Activated CD4-positive, alpha-beta T cell treated with anti-CD3 and anti-CD28 coated beads, Interleukin-2, amount 50 U/mL, for 16 hours (primary cell): ENCODE data around the gene DAGLB.
"Not testable (repeated sequence)": the region's sequence is repeated elsewhere in the genome, so short reads cannot be mapped to it uniquely, and the experiment has no call there.

Experiments
- DNase-seq: peaks from one replicate; pipeline ENCODE4 v3.0.0-alpha.2; 2020

Gene DAGLB

DNA sequence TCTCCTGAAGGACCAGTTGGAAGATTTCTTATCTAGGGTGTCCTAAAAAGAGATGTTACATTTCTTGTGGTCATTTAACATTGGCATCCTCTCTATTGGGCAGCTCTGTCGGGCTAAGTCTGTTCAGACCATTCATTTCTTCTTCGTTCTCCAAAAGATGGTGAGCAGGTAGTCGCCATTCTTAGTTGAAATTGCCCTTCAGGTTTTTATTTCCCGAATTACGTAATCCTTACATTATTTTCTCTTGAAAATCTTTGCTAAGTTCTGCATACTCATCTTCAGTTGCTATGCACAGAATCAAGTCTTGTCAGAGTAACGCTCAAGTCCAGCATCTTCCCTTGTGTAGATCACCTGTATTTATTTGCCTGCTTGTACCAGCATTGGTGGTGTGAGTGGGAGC lies 53.6 kb downstream of the DAGLB start:
- no peak for DNase-seq

GRCh38 chr7:6393667-6394056 lies 54.1 kb downstream of the DAGLB start:
- DNase-seq = no peak

DNA sequence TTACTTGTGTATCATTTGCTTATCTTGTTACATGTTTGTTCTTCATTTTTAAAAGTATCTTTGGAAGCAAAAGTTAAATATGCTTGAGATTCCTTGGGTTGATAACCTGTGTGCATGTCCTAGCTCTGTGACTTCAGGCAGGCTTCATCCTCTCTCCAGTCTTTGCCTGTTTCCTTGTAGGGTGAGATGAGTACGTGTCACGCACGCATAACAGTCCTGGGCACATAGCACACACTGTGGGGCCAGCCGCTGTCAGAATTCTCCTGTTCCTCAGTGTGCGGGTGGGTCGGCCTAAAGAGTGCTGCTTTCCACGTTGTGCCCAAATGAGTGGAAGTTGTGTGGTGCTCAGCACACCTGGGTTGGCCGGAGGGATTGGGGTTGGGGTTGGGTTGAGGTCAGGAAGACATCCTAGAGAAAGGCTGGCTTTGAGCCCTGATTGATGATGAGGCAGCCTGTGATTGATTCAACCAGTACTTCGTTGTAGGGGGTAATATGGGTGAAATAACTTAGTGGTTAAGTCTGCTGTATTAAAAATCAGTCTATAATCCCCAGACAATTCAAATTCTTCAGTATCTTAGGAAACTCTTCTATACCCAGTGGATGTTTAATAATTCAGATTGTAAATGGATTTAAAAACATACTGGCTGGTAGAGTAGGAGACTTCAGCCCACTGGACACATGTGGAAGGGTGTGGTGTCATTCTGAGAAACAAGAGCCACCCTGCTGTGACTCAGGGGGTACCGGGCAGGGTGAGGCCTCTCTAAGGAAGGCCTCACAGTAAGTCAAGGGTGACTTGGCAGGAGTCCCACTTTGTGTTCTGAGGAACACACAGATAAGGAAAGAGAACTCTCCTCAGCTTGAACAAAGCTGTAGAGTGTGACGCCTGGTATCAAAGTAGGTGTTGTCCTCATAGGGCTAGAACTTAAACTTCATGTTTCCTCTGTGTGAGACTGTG lies 54.8 kb downstream of the DAGLB start:
- peak; percentile 45 for DNase-seq

DNA sequence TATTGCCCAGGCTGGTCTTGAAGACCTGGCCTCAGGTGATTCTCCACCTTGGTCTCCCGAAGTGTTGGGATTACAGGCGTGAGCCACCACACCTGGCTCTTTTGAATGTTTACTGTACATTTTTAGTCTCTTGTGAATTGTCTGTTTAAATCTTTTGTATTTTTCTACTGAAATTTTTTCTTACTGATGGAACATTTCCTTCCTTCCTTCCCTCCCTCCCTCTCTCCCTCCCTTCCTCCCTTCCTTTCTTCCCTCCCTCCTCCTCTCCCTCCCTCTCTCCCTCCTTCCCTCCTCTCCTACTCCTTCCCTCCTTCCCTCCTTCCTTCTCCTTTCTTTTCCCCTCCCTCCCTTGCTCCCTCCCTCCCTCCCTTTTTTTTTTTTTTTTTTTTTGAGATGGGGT lies 58.0 kb downstream of the DAGLB start:
- no peak for DNase-seq

GRCh38 chr7:6387734-6388294 lies 59.9 kb downstream of the DAGLB start:
- no peak for DNase-seq

GRCh38 chr7:6386779-6387178 lies 61.0 kb downstream of the DAGLB start:
- DNase-seq = no peak

- no peak for DNase-seq
Observed at GRCh38 chr7:6385909-6386560, 61.7 kb downstream of the DAGLB start.

GRCh38 chr7:6385110-6385781 lies 62.5 kb downstream of the DAGLB start:
- no peak for DNase-seq

DNA sequence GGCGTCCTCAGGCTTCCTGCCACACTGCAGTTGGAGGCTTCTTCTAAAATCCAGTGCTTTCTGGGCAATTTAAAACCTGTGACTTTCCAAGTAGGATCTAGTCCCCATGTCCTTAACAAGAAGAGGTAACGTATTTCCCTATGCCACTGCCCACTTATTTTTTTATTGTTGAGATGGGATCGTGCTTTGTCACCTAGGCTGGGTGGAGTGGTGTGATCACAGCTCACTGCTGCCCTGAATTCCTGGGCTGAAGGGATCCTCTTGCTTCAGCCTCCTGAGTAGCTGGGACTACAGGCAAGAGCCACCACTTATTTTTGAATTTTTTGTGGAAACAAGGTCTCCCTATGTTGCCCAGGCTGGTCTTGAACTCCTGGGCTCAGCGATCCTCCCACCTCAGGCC lies 63.4 kb downstream of the DAGLB start:
- DNase-seq = no peak

DNA sequence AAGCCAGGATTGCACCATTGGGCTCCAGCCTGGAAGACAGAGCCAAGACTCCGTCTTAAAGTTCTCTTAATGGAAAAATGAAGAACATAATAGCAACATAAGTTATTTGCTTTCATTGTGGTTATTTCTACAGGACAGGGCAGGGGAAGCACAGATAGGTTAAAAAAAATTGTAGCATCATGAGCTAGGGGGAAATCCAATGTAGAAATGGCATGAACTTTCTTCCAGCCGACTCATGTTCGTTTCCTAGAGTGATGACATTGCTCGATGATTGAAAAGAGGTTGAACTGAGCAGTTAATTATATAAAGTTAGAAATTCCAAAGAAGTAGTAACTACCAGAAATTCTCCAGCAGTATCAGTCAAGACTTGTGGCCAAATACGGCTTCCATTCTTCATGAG lies 64.9 kb downstream of the DAGLB start:
- no peak for DNase-seq

GRCh38 chr7:6381846-6382245 lies 65.9 kb downstream of the DAGLB start:
- DNase-seq = not testable (repeated sequence)

GRCh38 chr7:6380310-6381095 lies 67.3 kb downstream of the DAGLB start:
- no peak for DNase-seq

- DNase-seq = no peak
Observed at GRCh38 chr7:6379886-6380285, 67.9 kb downstream of the DAGLB start.

- DNase-seq = not testable (repeated sequence)
Observed at GRCh38 chr7:6378556-6378955, 69.2 kb downstream of the DAGLB start.

DNA sequence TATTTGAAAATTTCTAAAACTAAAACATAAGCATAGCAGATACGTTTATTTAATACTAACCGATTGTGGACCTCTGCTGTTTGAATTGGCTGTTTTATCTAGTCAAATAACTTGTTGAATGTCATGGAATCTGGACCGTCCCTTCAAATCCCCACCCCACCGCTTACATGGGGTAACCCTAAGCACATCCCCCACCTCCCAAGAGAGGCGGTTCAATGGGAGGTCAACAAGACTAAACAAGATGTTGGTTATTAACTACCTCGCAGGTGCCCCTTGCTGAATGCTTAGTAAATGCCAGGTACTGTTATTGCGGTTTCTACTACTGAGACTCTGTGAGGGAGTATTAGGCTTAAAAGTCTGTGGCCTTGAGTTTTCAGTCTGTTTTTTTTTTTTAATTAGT lies 70.9 kb downstream of the DAGLB start:
- no peak for DNase-seq

DNA sequence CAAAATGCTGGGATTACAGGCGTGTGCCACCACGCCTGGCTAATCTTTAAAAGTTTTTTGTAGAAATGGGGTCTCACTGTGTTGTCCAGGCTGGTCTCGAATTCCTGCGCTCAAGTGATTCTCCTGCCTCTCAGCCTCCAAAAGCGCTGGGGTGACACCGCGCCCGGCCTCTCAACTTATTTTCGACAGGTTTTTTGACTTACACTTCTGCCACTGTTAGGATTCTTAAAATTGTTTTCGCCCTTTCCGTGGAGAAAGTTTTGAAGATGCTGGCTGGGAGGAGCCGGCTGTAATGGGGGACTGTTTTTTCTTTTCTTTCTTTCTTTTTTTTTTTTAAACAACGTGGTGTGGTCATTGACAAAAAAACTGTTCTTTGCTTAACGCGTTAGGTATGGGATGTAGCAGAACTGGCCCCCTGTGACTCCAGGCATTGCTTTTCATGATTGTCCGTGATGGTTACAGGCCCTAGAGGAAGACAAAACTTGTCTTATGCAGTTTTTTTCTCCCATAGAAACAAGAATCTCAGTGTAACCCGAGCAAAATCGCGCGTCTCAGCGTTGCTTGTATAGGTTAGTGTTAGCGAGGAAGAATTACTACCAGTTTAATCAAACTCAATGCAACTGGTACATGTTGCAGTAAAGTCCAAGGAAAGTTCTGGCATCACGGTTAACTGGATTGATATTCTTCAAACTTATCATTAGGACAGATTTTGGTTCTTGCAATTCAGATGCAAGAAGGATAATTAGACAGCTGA lies 72.2 kb downstream of the DAGLB start:
- DNase-seq = no peak

DNA sequence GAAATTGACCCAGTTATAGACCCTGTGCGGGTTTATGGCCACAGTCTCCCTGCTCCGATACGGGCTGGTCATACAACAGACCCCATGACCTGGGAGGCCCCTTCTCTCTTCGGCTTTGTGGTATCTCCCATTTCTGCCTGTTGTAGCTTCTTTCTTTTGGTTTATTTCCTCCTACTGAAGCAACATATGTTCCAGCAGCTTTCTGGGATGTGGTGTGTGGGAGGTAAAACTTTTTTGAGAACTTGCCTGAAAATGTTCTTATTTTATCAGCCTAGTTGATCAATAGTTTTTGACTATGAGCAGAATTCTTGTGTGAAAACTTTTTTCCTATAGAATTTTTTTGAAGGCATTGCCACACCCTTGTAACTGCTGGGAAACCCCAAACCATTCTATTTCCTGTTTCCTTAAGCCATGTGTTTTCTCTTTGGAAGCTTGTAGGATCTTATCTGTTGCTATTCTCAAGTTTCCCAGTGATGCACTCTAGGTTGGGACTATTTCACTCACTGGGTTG lies 80.0 kb downstream of the DAGLB start:
- DNase-seq = no peak

DNA sequence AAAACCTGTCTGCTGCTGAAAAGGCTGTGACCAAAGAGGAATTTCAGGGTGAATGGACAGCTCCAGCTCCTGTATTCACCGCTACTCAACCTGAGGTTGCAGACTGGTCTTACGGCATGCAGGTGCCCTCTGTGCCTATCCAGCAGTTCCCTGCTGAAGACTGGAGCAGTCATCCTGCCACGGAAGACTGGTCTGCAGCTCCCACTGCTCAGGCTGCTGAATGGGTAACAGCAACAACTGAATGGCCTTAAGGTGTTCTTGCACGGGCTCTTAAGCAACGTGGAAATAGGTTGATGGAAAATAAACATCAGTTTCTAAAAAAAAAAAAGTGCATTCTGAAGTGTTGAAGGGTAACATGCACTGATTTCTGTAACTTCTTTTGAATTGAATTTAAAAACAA lies 82.3 kb downstream of the DAGLB start:
- no peak for DNase-seq

DNA sequence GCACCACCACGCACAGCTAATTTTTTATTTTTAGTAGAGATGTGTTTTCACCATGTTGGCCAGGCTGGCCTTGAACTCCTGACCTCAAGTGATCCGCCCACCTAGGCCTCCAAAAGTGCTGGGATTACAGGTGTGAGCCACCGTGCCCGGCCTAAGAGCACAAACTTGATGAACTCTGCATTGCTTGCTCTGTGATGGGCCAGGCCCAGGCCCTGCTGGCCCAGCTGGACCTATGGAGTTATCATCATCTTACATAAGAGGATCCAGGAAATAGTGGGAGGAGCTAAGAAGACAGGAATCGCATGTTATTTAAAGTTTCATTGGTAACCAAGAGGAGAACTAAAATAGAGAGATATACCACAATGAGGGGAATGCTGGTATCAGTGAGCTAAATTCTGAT lies 86.9 kb downstream of the DAGLB start:
- no peak for DNase-seq

GRCh38 chr7:6359734-6360133 lies 88.0 kb downstream of the DAGLB start:
- no peak for DNase-seq
